Measurements from ENCODE around the gene CLDN6.
"Not testable (repeated sequence)": the region's sequence is repeated elsewhere in the genome, so short reads cannot be mapped to it uniquely, and the experiment has no call there.

The CLDN6 gene

GRCh38 chr16:3017794-3018506, at the start of gene CLDN6:
TSS of gene CLDN6 (minus strand) at chr16:3018183. CDS start at chr16:3016021, 2,162 bp downstream.
- no peak for DNase-seq (ENCODE audit: low read depth)

GRCh38 chr16:3066440-3066748, 48.4 kb upstream of the CLDN6 start:
- no peak for DNase-seq (ENCODE audit: low read depth)

- DNase-seq (ENCODE audit: low read depth) = no peak
Observed at GRCh38 chr16:3065742-3066439, 47.9 kb upstream of the CLDN6 start.

- peak; percentile 83 for DNase-seq (ENCODE audit: low read depth)
Observed at GRCh38 chr16:3065069-3065741, 47.2 kb upstream of the CLDN6 start, which contains the start of gene IL32. TSS of gene IL32 (plus strand) at chr16:3065640. CDS start at chr16:3065812, 172 bp downstream.

- no peak for DNase-seq (ENCODE audit: low read depth)
Observed at GRCh38 chr16:3063625-3064386, 45.8 kb upstream of the CLDN6 start.

GRCh38 chr16:3062553-3062952, 44.6 kb upstream of the CLDN6 start:
- DNase-seq (ENCODE audit: low read depth) = no peak

GRCh38 chr16:3060339-3061127, 42.5 kb upstream of the CLDN6 start:
- no peak for DNase-seq (ENCODE audit: low read depth)

- DNase-seq (ENCODE audit: low read depth) = no peak
Observed at GRCh38 chr16:3059723-3060242, 41.8 kb upstream of the CLDN6 start.

- peak; percentile 73 for DNase-seq (ENCODE audit: low read depth)
Observed at GRCh38 chr16:3059041-3059722, 41.2 kb upstream of the CLDN6 start.

GRCh38 chr16:3058139-3059030, 40.4 kb upstream of the CLDN6 start:
- DNase-seq (ENCODE audit: low read depth) = peak; percentile 23

- no peak for DNase-seq (ENCODE audit: low read depth)
Observed at GRCh38 chr16:3057181-3058138, 39.5 kb upstream of the CLDN6 start.

GRCh38 chr16:3056336-3057180, 38.6 kb upstream of the CLDN6 start:
- DNase-seq (ENCODE audit: low read depth) = no peak

GRCh38 chr16:3055734-3056115, 37.7 kb upstream of the CLDN6 start:
- not testable (repeated sequence) for DNase-seq (ENCODE audit: low read depth)

GRCh38 chr16:3054965-3055733, 37.2 kb upstream of the CLDN6 start:
- no peak for DNase-seq (ENCODE audit: low read depth)

- DNase-seq (ENCODE audit: low read depth) = not testable (repeated sequence)
Observed at GRCh38 chr16:3053330-3053710, 35.3 kb upstream of the CLDN6 start.

- DNase-seq (ENCODE audit: low read depth) = not testable (repeated sequence)
Observed at GRCh38 chr16:3052571-3053329, 34.8 kb upstream of the CLDN6 start.

Data from iris pigment epithelial cell (primary cell).